Gastroesophageal sphincter (tissue), 3 donors: ENCODE results near the gene CEP72.

ENCODE experiments used
- CTCF ChIP-seq, 4 experiments: fragments of 200-600 bp in 2 of 4; fragments of 450-650 bp in 2 of 4; sonication (generic) in 1 of 4; IDR thresholded peaks; one replicate each; pipeline ENCODE4 v1.5.1; 2017 to 2019; ENCODE audit warnings: antibody characterized with exemption in 4 of 4, mild to moderate bottlenecking in 2 of 4, moderate library complexity in 2 of 4
- EP300 ChIP-seq: sonication (generic); formaldehyde crosslinking; IDR thresholded peaks from one replicate; pipeline ENCODE4 v1.6.1; 2017; ENCODE audit warnings: antibody characterized with exemption, mild to moderate bottlenecking
- POLR2A ChIP-seq, 2 donors: fragments of 450-650 bp; IDR thresholded peaks; one replicate each; pipeline ENCODE4 v1.6.1; 2017; ENCODE audit warnings: antibody characterized with exemption in 2 of 2, mild to moderate bottlenecking in 2 of 2, moderate library complexity in 1 of 2
- POLR2AphosphoS5 ChIP-seq: sonication (generic); formaldehyde crosslinking; IDR thresholded peaks from one replicate; pipeline ENCODE4 v1.6.1; 2017; ENCODE audit warnings: antibody characterized with exemption

- TF ChIP-seq CTCF (IDR thresholded peaks at IDR 0.05) (no peak), POLR2A (IDR thresholded peaks at IDR 0.05) (no peak), EP300 (no peak), POLR2AphosphoS5 (no peak)
Measured at GRCh38 chr5:621341-621761, 9.2 kb downstream of the CEP72 start.
